Fibroblast of skin of back (primary cell): Measurements from ENCODE around the gene RIMKLA.

Experiments used
- DNase-seq: peaks from one replicate; pipeline ENCODE4 v3.0.0-alpha.2; 2013

The RIMKLA gene

GRCh38 chr1:42379794-42380585, 602 bp upstream of the RIMKLA start:
- DNase-seq = peak; percentile 46

- DNase-seq = no peak
Observed at GRCh38 chr1:42381280-42381673, 685 bp downstream of the RIMKLA start.

GRCh38 chr1:42385283-42385682, 4.7 kb downstream of the RIMKLA start:
- DNase-seq = no peak

GRCh38 chr1:42386051-42386450, 5.5 kb downstream of the RIMKLA start:
- no peak for DNase-seq

- DNase-seq = no peak
Observed at GRCh38 chr1:42392255-42392654, 11.7 kb downstream of the RIMKLA start.

- DNase-seq = no peak
Observed at GRCh38 chr1:42392967-42393848, 12.6 kb downstream of the RIMKLA start.

GRCh38 chr1:42399315-42400100, 18.9 kb downstream of the RIMKLA start:
- DNase-seq = no peak

GRCh38 chr1:42403880-42404400, 23.3 kb downstream of the RIMKLA start:
- DNase-seq = no peak

GRCh38 chr1:42414551-42415496, 34.2 kb downstream of the RIMKLA start:
- no peak for DNase-seq

GRCh38 chr1:42417166-42417565, 36.6 kb downstream of the RIMKLA start:
- DNase-seq = no peak

- no peak for DNase-seq
Observed at GRCh38 chr1:42418516-42418915, 37.9 kb downstream of the RIMKLA start.

GRCh38 chr1:42419126-42419821, 38.7 kb downstream of the RIMKLA start:
- no peak for DNase-seq

GRCh38 chr1:42420121-42420520, 39.5 kb downstream of the RIMKLA start:
- no peak for DNase-seq

- DNase-seq = peak; percentile 75
Observed at GRCh38 chr1:42420911-42421585, 40.5 kb downstream of the RIMKLA start.

GRCh38 chr1:42422737-42423136, 42.1 kb downstream of the RIMKLA start:
- peak; percentile 43 for DNase-seq

- no peak for DNase-seq
Observed at GRCh38 chr1:42423681-42424080, 43.1 kb downstream of the RIMKLA start.

GRCh38 chr1:42424201-42424600, 43.6 kb downstream of the RIMKLA start:
- DNase-seq = peak; percentile 4

GRCh38 chr1:42427240-42427639, 46.6 kb downstream of the RIMKLA start:
- no peak for DNase-seq

GRCh38 chr1:42429603-42430002, 49.0 kb downstream of the RIMKLA start:
- DNase-seq = no peak
